22Rv1 (cell line): Measurements from ENCODE around the gene TYROBP.

Source experiments
- ZFX ChIP-seq: fragments of 450-650 bp; IDR thresholded peaks from 2 replicates; pipeline ENCODE4 v1.6.1; 2017; ENCODE audit warnings: antibody characterized with exemption, borderline replicate concordance
- TF ChIP-seq, protein P1 (sequence below): fragments of 450-650 bp; IDR thresholded peaks from 2 replicates; pipeline ENCODE4 v1.5.1; 2017; ENCODE audit warnings: mild to moderate bottlenecking

DNA sequence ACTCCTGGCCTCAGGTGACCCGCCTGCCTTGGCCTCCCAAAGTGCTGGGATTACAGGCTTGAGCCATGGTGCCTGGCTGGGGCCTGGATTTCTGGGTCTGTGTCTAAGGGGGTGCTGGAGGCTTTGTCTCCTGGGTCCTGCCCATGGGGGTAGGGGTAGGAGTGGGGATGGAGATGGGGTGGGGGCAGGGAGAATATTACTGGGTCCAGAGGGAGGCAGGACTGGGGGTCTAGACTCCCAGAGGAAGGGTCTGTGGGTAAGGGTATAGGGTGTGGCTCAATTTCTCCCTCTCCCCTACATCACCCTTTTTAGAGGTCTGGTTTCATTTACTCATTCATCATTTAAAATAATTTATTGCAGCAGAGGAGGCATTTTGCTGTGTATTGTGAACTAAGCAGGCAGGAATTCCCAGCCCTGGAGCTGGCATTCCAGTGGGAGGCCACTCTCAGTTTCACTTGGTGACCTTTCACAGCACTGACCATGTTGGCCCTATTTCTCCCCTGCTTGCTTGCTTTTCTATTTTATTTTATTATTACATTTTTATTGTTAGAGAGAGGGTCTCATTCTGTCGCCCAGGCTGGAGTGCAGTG lies 6.9 kb downstream of the TYROBP start:
- TF ChIP-seq, protein P1, sequence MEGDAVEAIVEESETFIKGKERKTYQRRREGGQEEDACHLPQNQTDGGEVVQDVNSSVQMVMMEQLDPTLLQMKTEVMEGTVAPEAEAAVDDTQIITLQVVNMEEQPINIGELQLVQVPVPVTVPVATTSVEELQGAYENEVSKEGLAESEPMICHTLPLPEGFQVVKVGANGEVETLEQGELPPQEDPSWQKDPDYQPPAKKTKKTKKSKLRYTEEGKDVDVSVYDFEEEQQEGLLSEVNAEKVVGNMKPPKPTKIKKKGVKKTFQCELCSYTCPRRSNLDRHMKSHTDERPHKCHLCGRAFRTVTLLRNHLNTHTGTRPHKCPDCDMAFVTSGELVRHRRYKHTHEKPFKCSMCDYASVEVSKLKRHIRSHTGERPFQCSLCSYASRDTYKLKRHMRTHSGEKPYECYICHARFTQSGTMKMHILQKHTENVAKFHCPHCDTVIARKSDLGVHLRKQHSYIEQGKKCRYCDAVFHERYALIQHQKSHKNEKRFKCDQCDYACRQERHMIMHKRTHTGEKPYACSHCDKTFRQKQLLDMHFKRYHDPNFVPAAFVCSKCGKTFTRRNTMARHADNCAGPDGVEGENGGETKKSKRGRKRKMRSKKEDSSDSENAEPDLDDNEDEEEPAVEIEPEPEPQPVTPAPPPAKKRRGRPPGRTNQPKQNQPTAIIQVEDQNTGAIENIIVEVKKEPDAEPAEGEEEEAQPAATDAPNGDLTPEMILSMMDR, result no peak
- no peak for TF ChIP-seq ZFX
